NT2/D1 (cell line): ENCODE results near the gene LHCGR.

Experiments used
- SUZ12 ChIP-seq: IDR thresholded peaks from 2 replicates; pipeline ENCODE4 v1.6.1; 2011; ENCODE audit not compliant: insufficient read length, insufficient read depth; ENCODE audit errors: extremely low read depth
- YY1 ChIP-seq: IDR thresholded peaks from 2 replicates; pipeline ENCODE4 v1.6.1; 2011; ENCODE audit not compliant: insufficient read length, insufficient read depth
- ZNF274 ChIP-seq: IDR thresholded peaks from 2 replicates; pipeline ENCODE4 v1.6.1; 2011; ENCODE audit warnings: mild to moderate bottlenecking, low read depth, low read length

- TF ChIP-seq YY1 = no peak
- TF ChIP-seq ZNF274 = no peak
- no peak for TF ChIP-seq SUZ12
Observed at GRCh38 chr2:48770181-48770580, 14.7 kb upstream of the LHCGR start.
